Ishikawa (cell line): ENCODE measurements around the gene SRC.

ENCODE experiments used
- CEBPB ChIP-seq: IDR thresholded peaks from 2 replicates; pipeline ENCODE4 v1.6.1; 2012
- CREB1 ChIP-seq: IDR thresholded peaks from 2 replicates; pipeline ENCODE4 v1.6.1; 2012; ENCODE audit warnings: low read depth
- EGR1 ChIP-seq: IDR thresholded peaks from 2 replicates; pipeline ENCODE4 v1.6.1; 2012
- EP300 ChIP-seq: IDR thresholded peaks from 2 replicates; pipeline ENCODE4 v1.6.1; 2012; ENCODE audit warnings: borderline replicate concordance
- FOXM1 ChIP-seq: IDR thresholded peaks from 2 replicates; pipeline ENCODE4 v1.6.1; 2012; ENCODE audit warnings: low read depth, borderline replicate concordance
- NFIC ChIP-seq: IDR thresholded peaks from 2 replicates; pipeline ENCODE4 v1.6.1; 2012
- RAD21 ChIP-seq: IDR thresholded peaks from 2 replicates; pipeline ENCODE4 v1.6.1; 2012; ENCODE audit warnings: low read depth
- REST ChIP-seq: IDR thresholded peaks from 2 replicates; pipeline ENCODE4 v1.6.1; 2012; ENCODE audit warnings: low read depth, mild to moderate bottlenecking
- TAF1 ChIP-seq: IDR thresholded peaks from 2 replicates; pipeline ENCODE4 v1.6.1; 2012; ENCODE audit warnings: low read depth, mild to moderate bottlenecking
- TCF12 ChIP-seq: IDR thresholded peaks from 2 replicates; pipeline ENCODE4 v1.6.1; 2012; ENCODE audit warnings: low read depth
- TEAD4 ChIP-seq: IDR thresholded peaks from 2 replicates; pipeline ENCODE4 v1.6.1; 2012
- USF1 ChIP-seq: IDR thresholded peaks from 2 replicates; pipeline ENCODE4 v1.6.1; 2012
- YY1 ChIP-seq: IDR thresholded peaks from 2 replicates; pipeline ENCODE4 v1.6.1; 2012; ENCODE audit warnings: low read depth
- ZBTB7A ChIP-seq: IDR thresholded peaks from 2 replicates; pipeline ENCODE4 v1.6.1; 2012; ENCODE audit warnings: low read depth
- TF ChIP-seq, protein P1 (sequence below): IDR thresholded peaks from 2 replicates; pipeline ENCODE4 v1.6.1; 2012

Gene SRC

DNA sequence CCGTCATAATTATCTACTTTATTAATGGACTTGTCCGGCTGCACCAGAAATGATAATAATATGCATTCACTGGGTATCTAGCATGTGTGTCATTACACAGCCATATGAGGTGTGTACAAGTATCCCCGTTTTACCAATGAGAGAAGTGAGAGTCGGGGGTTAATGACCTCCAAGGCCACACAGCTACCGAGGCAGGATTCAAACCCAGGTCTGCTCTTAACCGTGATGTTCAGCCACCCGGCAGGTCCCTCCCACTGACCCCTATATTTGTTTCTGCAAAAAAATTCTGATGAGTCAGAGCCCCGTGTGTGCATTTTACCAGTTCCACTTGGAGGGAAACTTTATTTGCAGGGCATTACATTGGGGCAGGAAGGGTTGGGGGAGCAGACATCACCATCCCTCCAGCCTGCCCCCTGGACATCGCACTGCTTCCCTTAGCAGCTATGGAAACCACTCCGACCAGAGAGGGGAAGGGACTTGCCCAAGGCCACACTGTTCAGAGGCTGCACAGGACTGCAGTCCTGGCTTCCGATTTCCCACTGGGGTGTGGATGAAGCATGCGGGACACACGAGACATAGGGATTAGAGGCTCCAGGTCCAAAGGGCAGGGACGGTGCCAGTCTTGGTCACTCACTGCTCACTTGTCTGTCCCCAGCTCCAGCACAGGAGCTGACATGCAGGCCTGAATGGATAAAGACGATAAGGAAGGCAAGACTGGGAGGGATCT, 10.1 kb upstream of the SRC start:
- TF ChIP-seq ZBTB7A (no peak), TCF12 (no peak), REST (no peak)

DNA sequence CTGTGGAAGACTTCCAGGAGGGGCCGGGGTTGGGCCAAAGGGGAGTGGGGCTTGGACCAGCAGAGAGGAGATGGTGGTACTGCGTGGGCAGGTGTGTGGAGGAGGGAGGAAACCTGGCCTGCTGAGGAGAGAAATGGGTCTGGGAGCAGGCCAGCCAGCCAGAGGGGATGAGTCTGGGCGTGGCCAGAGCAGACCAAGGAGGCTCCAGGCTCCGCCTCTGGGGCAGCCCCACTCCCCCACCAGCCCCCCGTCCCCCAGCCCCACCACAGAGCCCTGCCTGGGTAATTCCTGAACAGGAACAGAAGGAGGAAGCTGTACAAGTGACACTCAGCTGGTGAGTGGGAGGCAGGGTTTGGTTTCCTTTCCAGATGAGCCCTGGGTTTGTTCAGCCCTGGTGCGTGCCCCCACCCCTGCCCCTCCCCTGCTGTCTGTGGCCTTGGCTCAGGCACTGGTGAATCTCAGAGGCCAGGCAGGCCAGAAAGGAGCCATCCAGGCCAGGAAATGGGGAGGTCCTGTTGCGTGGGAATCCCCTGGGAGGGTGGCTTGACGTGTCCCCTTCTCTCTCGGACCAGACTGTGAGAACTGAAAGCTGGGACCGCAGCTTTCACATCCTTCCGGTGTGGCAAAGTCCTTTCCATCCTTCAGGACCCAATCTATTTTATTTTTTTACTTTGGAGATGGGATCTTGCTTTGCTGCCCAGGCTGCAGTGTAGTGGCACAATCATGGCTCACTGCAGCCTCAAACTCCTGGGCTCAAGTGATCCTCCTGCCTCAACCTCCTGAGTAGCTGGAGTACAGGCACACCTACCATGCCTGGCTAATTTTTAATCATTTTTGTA, 9.4 kb upstream of the SRC start:
- no peak for TF ChIP-seq TCF12
- TF ChIP-seq TEAD4: no peak
- no peak for TF ChIP-seq RAD21
- no peak for TF ChIP-seq EGR1
- no peak for TF ChIP-seq CREB1
- no peak for TF ChIP-seq REST
- no peak for TF ChIP-seq FOXM1
- no peak for TF ChIP-seq USF1
- TF ChIP-seq TAF1: no peak
- TF ChIP-seq ZBTB7A: no peak
- TF ChIP-seq, protein P1, sequence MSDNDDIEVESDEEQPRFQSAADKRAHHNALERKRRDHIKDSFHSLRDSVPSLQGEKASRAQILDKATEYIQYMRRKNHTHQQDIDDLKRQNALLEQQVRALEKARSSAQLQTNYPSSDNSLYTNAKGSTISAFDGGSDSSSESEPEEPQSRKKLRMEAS: no peak
- no peak for TF ChIP-seq CEBPB
- TF ChIP-seq YY1: no peak
- no peak for TF ChIP-seq EP300

- TF ChIP-seq EP300: no peak
- TF ChIP-seq TAF1: no peak
- no peak for TF ChIP-seq ZBTB7A
- TF ChIP-seq EGR1: no peak
- no peak for TF ChIP-seq TCF12
- TF ChIP-seq TEAD4: no peak
- no peak for TF ChIP-seq FOXM1
- TF ChIP-seq, protein P1: no peak
- no peak for TF ChIP-seq YY1
- no peak for TF ChIP-seq CREB1
- TF ChIP-seq REST: no peak
- TF ChIP-seq RAD21: no peak
- TF ChIP-seq CEBPB: no peak
- TF ChIP-seq USF1: no peak
- no peak for TF ChIP-seq NFIC
Observed at GRCh38 chr20:37337208-37337991, 8.5 kb upstream of the SRC start.

- TF ChIP-seq TAF1 (no peak), NFIC (no peak), TEAD4 (no peak), USF1 (no peak), CREB1 (no peak), RAD21 (no peak), ZBTB7A (no peak), REST (no peak), EGR1 (no peak), EP300 (no peak), CEBPB (no peak), YY1 (no peak), TCF12 (no peak), FOXM1 (no peak)
- TF ChIP-seq, protein P1: no peak
Observed at GRCh38 chr20:37339208-37339607, 6.7 kb upstream of the SRC start.
